Neural progenitor cell (in vitro differentiated cells): Measurements from ENCODE around the gene COA3. TPM values are rescaled to one million over a fixed set of nuclear protein-coding genes. Genes with fewer than 3 reads are reported as not detected.
A peak's percentile ranks its signal among the peaks of the same experiment; 100 is the strongest.

ENCODE experiments used
- DNase-seq: peaks from one replicate; pipeline ENCODE4 v3.0.0-alpha.2; 2016; ENCODE audit warnings: low spot score
- H2AFZ ChIP-seq: fragments of 200-600 bp; sonication (generic); replicated peaks from 2 replicates; pipeline ENCODE4 v1.6.1; 2016; ENCODE audit warnings: antibody characterized with exemption
- H3F3A ChIP-seq: fragments of 200-600 bp; sonication (generic); 2 replicates; pipeline ENCODE4 v1.6.1; 2016; ENCODE audit warnings: antibody characterized with exemption, low read depth
- H3K27ac ChIP-seq: fragments of 200-600 bp; sonication (generic); 2 replicates; pipeline ENCODE4 v1.5.1; 2016; ENCODE audit warnings: mild to moderate bottlenecking
- H3K27me3 ChIP-seq: fragments of 200-600 bp; sonication (generic); 2 replicates; pipeline ENCODE4 v1.6.1; 2016; ENCODE audit warnings: mild to moderate bottlenecking, moderate library complexity
- H3K36me3 ChIP-seq: fragments of 200-600 bp; sonication (generic); 2 replicates; pipeline ENCODE4 v1.5.1; 2016
- H3K4me1 ChIP-seq: fragments of 200-600 bp; sonication (generic); 2 replicates; pipeline ENCODE4 v1.6.1; 2016; ENCODE audit warnings: mixed run types
- H3K4me2 ChIP-seq: fragments of 200-600 bp; sonication (generic); 2 replicates; pipeline ENCODE4 v1.6.1; 2016
- H3K4me3 ChIP-seq: fragments of 200-600 bp; sonication (generic); 2 replicates; pipeline ENCODE4 v1.5.1; 2016
- H3K79me2 ChIP-seq: fragments of 200-600 bp; sonication (generic); 2 replicates; pipeline ENCODE4 v1.6.1; 2016; ENCODE audit warnings: low read depth
- H3K9ac ChIP-seq: fragments of 200-600 bp; sonication (generic); 2 replicates; pipeline ENCODE4 v1.6.1; 2016
- H3K9me3 ChIP-seq: fragments of 200-600 bp; sonication (generic); 2 replicates; pipeline ENCODE4 v1.5.1; 2016; ENCODE audit warnings: low read depth
- H4K20me1 ChIP-seq: fragments of 200-600 bp; sonication (generic); 2 replicates; pipeline ENCODE4 v1.6.1; 2016; ENCODE audit warnings: low read depth
- H3K27ac Mint-ChIP-seq: 3 replicates; pipeline ENCODE4 v1.8.0; 2021; ENCODE audit warnings: mixed read lengths
- H3K27me3 Mint-ChIP-seq: 2 replicates; pipeline ENCODE4 v1.8.0; 2022; ENCODE audit warnings: low read depth, mild to moderate bottlenecking, inconsistent platforms, moderate library complexity, mixed read lengths; ENCODE audit not compliant: insufficient read depth
- H3K36me3 Mint-ChIP-seq: 3 replicates; pipeline ENCODE4 v1.8.0; 2021; ENCODE audit warnings: mixed read lengths
- H3K4me1 Mint-ChIP-seq: 3 replicates; pipeline ENCODE4 v1.8.0; 2021; ENCODE audit warnings: mixed read lengths
- H3K4me3 Mint-ChIP-seq: 3 replicates; pipeline ENCODE4 v1.8.0; 2021; ENCODE audit warnings: mild to moderate bottlenecking, moderate library complexity, mixed read lengths
- H3K9me3 Mint-ChIP-seq: 3 replicates; pipeline ENCODE4 v1.8.0; 2020; ENCODE audit warnings: mixed read lengths
- EZH2 ChIP-seq: fragments of 200-600 bp; sonication (generic); IDR thresholded peaks from 2 replicates; pipeline ENCODE4 v1.6.1; 2017; ENCODE audit warnings: antibody characterized with exemption, mild to moderate bottlenecking, moderate library complexity
- EZH2phosphoT487 ChIP-seq: fragments of 200-600 bp; sonication (generic); IDR thresholded peaks from 2 replicates; pipeline ENCODE4 v1.6.1; 2017; ENCODE audit warnings: antibody characterized with exemption
- total RNA-seq: library from RNA; depleted of rRNA; stranded (reverse); fragments of >200 nt; gene quantifications from 2 replicates; pipeline ENCODE4 v1.2.3, GENCODE V29; 2015; ENCODE audit warnings: low replicate concordance
- TF ChIP-seq, protein P1 (sequence below): fragments of 200-600 bp; sonication (generic); IDR thresholded peaks from 2 replicates; pipeline ENCODE4 v1.5.1; 2017; ENCODE audit warnings: antibody characterized with exemption, mild to moderate bottlenecking

Gene COA3
- total RNA-seq, 1 donor from 2014 or later, result 61.2 TPM

- no peak within 1 kb of the TSS for H3K4me2 ChIP-seq
- no peak within 1 kb of the TSS for H3K4me3 Mint-ChIP-seq
- no peak within 1 kb of the TSS for H3K9ac ChIP-seq
- H3K9me3 ChIP-seq, result no peaks in the 10 kb centered on the region
- no peak within 1 kb of the TSS for H2AFZ ChIP-seq
- H4K20me1 ChIP-seq, result no peaks in the 10 kb centered on the region
- H3K4me3 ChIP-seq, result no peak within 1 kb of the TSS
- H3K79me2 ChIP-seq, result no peaks in the 10 kb centered on the region
- no peak for DNase-seq
- no peaks in the 10 kb centered on the region for H3K4me1 ChIP-seq
- H3K36me3 Mint-ChIP-seq, result peaks cover 8% of the 10 kb centered on the region
- H3K27ac Mint-ChIP-seq, result no peak within 1 kb of the TSS
- TF ChIP-seq, protein P1, sequence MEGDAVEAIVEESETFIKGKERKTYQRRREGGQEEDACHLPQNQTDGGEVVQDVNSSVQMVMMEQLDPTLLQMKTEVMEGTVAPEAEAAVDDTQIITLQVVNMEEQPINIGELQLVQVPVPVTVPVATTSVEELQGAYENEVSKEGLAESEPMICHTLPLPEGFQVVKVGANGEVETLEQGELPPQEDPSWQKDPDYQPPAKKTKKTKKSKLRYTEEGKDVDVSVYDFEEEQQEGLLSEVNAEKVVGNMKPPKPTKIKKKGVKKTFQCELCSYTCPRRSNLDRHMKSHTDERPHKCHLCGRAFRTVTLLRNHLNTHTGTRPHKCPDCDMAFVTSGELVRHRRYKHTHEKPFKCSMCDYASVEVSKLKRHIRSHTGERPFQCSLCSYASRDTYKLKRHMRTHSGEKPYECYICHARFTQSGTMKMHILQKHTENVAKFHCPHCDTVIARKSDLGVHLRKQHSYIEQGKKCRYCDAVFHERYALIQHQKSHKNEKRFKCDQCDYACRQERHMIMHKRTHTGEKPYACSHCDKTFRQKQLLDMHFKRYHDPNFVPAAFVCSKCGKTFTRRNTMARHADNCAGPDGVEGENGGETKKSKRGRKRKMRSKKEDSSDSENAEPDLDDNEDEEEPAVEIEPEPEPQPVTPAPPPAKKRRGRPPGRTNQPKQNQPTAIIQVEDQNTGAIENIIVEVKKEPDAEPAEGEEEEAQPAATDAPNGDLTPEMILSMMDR, result no peak
- no peak for TF ChIP-seq EZH2
- no peak for TF ChIP-seq EZH2phosphoT487
- no peaks in the 10 kb centered on the region for H3K36me3 ChIP-seq
- no peaks in the 10 kb centered on the region for H3K27me3 ChIP-seq
- peaks cover 22% of the 10 kb centered on the region for H3F3A ChIP-seq
- no peaks in the 10 kb centered on the region for H3K9me3 Mint-ChIP-seq
- no peaks in the 10 kb centered on the region for H3K4me1 Mint-ChIP-seq
- H3K27ac ChIP-seq, result no peak within 1 kb of the TSS
- H3K27me3 Mint-ChIP-seq, result peaks cover 2% of the 10 kb centered on the region
Observed at GRCh38 chr17:42844271-42844670, 45.8 kb upstream of the COA3 start, which contains the start of gene AOC2. Gene AOC2, plus strand, starts transcription at chr17:42844580. Its CDS starts 47 bp downstream, at chr17:42844627.

GRCh38 chr17:42843358-42843934 is 44.9 kb upstream of the COA3 start:
- Mint-ChIP-seq H3K9me3 (no peaks in the 10 kb centered on the region), H3K27ac (no peak overlapping the region), H3K36me3 (peaks cover 15% of the 10 kb centered on the region), H3K27me3 (peaks cover 2% of the 10 kb centered on the region), H3K4me3 (no peak overlapping the region), H3K4me1 (no peaks in the 10 kb centered on the region)
- H3K4me2 ChIP-seq, result no peak overlapping the region
- H3K4me1 ChIP-seq, result no peaks in the 10 kb centered on the region
- no peak overlapping the region for H2AFZ ChIP-seq
- H3K36me3 ChIP-seq, result no peaks in the 10 kb centered on the region
- H3F3A ChIP-seq, result peaks cover 22% of the 10 kb centered on the region
- H3K9me3 ChIP-seq, result no peaks in the 10 kb centered on the region
- H3K27me3 ChIP-seq, result no peaks in the 10 kb centered on the region
- TF ChIP-seq, protein P1, result peak; percentile 97
- TF ChIP-seq EZH2phosphoT487 (no peak), EZH2 (no peak)
- no peaks in the 10 kb centered on the region for H3K79me2 ChIP-seq
- H3K27ac ChIP-seq, result no peak overlapping the region
- H3K9ac ChIP-seq, result no peak overlapping the region
- H3K4me3 ChIP-seq, result no peak overlapping the region
- peak; percentile 72 for DNase-seq
- H4K20me1 ChIP-seq, result no peaks in the 10 kb centered on the region

- no peak overlapping the region for H3K9ac ChIP-seq
- H3K36me3 ChIP-seq, result no peaks in the 10 kb centered on the region
- TF ChIP-seq, protein P1, result no peak
- TF ChIP-seq EZH2 (no peak), EZH2phosphoT487 (no peak)
- H3K4me3 Mint-ChIP-seq, result no peak overlapping the region
- H3K4me3 ChIP-seq, result no peak overlapping the region
- no peaks in the 10 kb centered on the region for H3K4me1 ChIP-seq
- H3K27me3 ChIP-seq, result no peaks in the 10 kb centered on the region
- no peaks in the 10 kb centered on the region for H3K4me1 Mint-ChIP-seq
- H3K4me2 ChIP-seq, result no peak overlapping the region
- H2AFZ ChIP-seq, result no peak overlapping the region
- peaks cover 2% of the 10 kb centered on the region for H3K27me3 Mint-ChIP-seq
- no peaks in the 10 kb centered on the region for H4K20me1 ChIP-seq
- peaks cover 22% of the 10 kb centered on the region for H3F3A ChIP-seq
- H3K9me3 Mint-ChIP-seq, result no peaks in the 10 kb centered on the region
- H3K79me2 ChIP-seq, result no peaks in the 10 kb centered on the region
- no peak overlapping the region for H3K27ac ChIP-seq
- no peak overlapping the region for H3K27ac Mint-ChIP-seq
- H3K9me3 ChIP-seq, result no peaks in the 10 kb centered on the region
- DNase-seq, result no peak
- H3K36me3 Mint-ChIP-seq, result peaks cover 20% of the 10 kb centered on the region
Observed at GRCh38 chr17:42841975-42842685, 43.6 kb upstream of the COA3 start.
